ENCODE measurements around the gene CPD.
"Not testable (repeated sequence)": the region's sequence is repeated elsewhere in the genome, so short reads cannot be mapped to it uniquely, and the experiment has no call there.

The CPD gene

GRCh38 chr17:30347488-30347887 is 31.2 kb upstream of the CPD start:
- DNase-seq (ENCODE audit: low read depth, low spot score) = no peak
- TF ChIP-seq FOXP2 (optimal IDR thresholded peaks at IDR 0.05; ENCODE audit: control extremely low read depth, extremely low read length, insufficient read depth) (no peak), EZH2 (IDR thresholded peaks at IDR 0.05) (no peak), POLR2AphosphoS5 (IDR thresholded peaks at IDR 0.05; ENCODE audit: borderline replicate concordance, low read depth, low read length) (no peak)

GRCh38 chr17:30349252-30349651 is 29.5 kb upstream of the CPD start:
- no peak overlapping the region for H3K9ac ChIP-seq (ENCODE audit: insufficient read length)
- TF ChIP-seq FOXP2 (optimal IDR thresholded peaks at IDR 0.05; ENCODE audit: control extremely low read depth, extremely low read length, insufficient read depth) (no peak), POLR2AphosphoS5 (IDR thresholded peaks at IDR 0.05; ENCODE audit: borderline replicate concordance, low read depth, low read length) (no peak), EZH2 (IDR thresholded peaks at IDR 0.05) (no peak)
- H3K36me3 ChIP-seq (ENCODE audit: insufficient read depth, low read length) = no peaks in the 10 kb centered on the region
- H3K9me3 ChIP-seq (ENCODE audit: low read depth, low read length) = no peaks in the 10 kb centered on the region
- H3K4me3 ChIP-seq = no peak overlapping the region
- DNase-seq (ENCODE audit: low read depth, low spot score) = no peak
- no peak overlapping the region for H3K27ac ChIP-seq

More at GRCh38 chr17:30347488-30347887, 31.2 kb upstream of the CPD start:
- H3K9me3 ChIP-seq (ENCODE audit: low read depth, low read length) = no peaks in the 10 kb centered on the region
- H3K9ac ChIP-seq (ENCODE audit: insufficient read length) = no peak overlapping the region
- H3K4me3 ChIP-seq = no peak overlapping the region
- no peaks in the 10 kb centered on the region for H3K36me3 ChIP-seq (ENCODE audit: insufficient read depth, low read length)
- H3K27ac ChIP-seq = no peak overlapping the region

- H3K27ac ChIP-seq; H3K4me3 ChIP-seq; H3K36me3 ChIP-seq (ENCODE audit: insufficient read depth, low read length); DNase-seq (ENCODE audit: low read depth, low spot score); H3K9me3 ChIP-seq (ENCODE audit: low read depth, low read length); H3K9ac ChIP-seq (ENCODE audit: insufficient read length): not testable (repeated sequence)
These were observed 27.5 kb upstream of the CPD start for GRCh38 chr17:30351263-30351662.

GRCh38 chr17:30351735-30352134 is 27.0 kb upstream of the CPD start:
- H3K36me3 ChIP-seq (ENCODE audit: insufficient read depth, low read length) = no peaks in the 10 kb centered on the region
- no peak for DNase-seq (ENCODE audit: low read depth, low spot score)
- no peak for TF ChIP-seq FOXP2 (optimal IDR thresholded peaks at IDR 0.05; ENCODE audit: control extremely low read depth, extremely low read length, insufficient read depth)
- H3K9me3 ChIP-seq (ENCODE audit: low read depth, low read length) = no peaks in the 10 kb centered on the region
- H3K9ac ChIP-seq (ENCODE audit: insufficient read length) = no peak overlapping the region
- no peak overlapping the region for H3K4me3 ChIP-seq
- H3K27ac ChIP-seq = no peak overlapping the region

DNA sequence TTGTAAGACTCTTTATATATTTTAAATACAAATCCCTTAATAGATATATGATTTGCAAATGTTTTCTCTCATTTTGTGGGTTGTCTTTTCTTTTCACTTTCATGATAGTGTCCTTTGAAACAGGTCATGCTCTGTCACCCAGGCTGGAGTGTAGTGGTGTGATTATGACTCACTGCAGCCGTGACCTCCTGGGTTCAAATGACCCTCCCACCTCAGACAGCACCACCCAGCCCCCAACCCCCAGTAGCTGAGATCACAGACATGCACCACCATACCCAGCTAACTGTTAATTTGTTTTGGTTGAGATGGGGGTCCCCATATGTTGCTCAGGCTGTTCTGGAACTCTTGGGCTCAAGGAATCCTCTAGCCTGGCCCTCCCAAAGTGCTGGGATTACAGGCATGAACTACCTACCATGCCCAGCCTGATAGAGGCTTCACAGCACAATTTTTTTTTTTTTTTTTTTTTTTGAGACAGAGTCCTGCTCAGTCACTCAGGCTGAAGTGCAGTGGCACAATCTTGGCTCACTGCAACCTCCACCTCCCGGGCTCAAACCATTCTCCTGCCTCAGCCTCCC is 26.4 kb upstream of the CPD start:
- Histone ChIP-seq H3K4me3 (no peak overlapping the region), H3K36me3 (ENCODE audit: insufficient read depth, low read length) (no peaks in the 10 kb centered on the region), H3K27ac (no peak overlapping the region), H3K9me3 (ENCODE audit: low read depth, low read length) (no peaks in the 10 kb centered on the region), H3K9ac (ENCODE audit: insufficient read length) (no peak overlapping the region)
- TF ChIP-seq FOXP2 (optimal IDR thresholded peaks at IDR 0.05; ENCODE audit: control extremely low read depth, extremely low read length, insufficient read depth) = no peak
- no peak for TF ChIP-seq EZH2 (IDR thresholded peaks at IDR 0.05)
- TF ChIP-seq POLR2AphosphoS5 (IDR thresholded peaks at IDR 0.05; ENCODE audit: borderline replicate concordance, low read depth, low read length) = no peak
- DNase-seq (ENCODE audit: low read depth, low spot score) = no peak

DNA sequence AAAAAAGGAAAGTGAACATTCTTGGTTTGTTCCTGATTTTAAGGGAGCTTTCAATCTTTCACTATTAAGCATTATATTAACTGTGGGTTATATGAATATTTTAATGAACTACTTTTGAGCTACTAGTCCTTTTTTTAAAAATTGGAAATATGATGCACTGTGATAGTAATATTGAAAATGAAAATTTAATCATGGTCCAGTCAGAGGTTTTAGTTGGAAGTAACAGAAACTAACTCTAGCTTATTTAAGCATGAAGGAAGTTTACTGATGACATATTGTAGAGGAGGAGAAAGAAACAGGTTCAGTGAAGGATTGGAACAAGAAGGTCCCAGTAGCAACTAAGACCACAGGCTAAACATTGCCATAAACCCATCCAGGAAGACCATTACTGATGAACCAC is 24.0 kb upstream of the CPD start:
- Histone ChIP-seq H3K27ac (no peak overlapping the region), H3K4me3 (no peak overlapping the region), H3K9me3 (ENCODE audit: low read depth, low read length) (no peaks in the 10 kb centered on the region), H3K9ac (ENCODE audit: insufficient read length) (no peak overlapping the region), H3K36me3 (ENCODE audit: insufficient read depth, low read length) (no peaks in the 10 kb centered on the region)
- no peak for TF ChIP-seq FOXP2 (optimal IDR thresholded peaks at IDR 0.05; ENCODE audit: control extremely low read depth, extremely low read length, insufficient read depth)
- no peak for DNase-seq (ENCODE audit: low read depth, low spot score)

DNA sequence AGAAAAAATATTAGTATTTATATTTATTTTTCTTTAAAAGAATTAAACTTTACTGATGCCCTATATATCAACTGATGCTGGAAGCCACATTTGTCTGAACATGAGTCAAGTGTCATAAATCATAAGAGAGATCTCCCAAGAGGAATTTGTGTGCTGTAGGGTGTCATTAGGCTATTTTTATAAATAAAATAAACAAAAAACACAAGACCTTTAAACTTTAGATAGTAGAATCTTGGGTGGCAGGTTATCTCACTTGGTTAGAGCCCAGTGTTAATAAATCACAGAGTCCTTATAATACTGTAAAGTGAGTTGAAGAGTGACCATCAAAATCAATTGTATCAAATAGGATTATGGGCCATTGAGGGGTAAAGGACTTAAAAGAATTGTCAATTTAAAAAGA is 21.3 kb upstream of the CPD start:
- Histone ChIP-seq H3K4me3 (no peak overlapping the region), H3K36me3 (ENCODE audit: insufficient read depth, low read length) (no peaks in the 10 kb centered on the region), H3K9ac (ENCODE audit: insufficient read length) (no peak overlapping the region), H3K9me3 (ENCODE audit: low read depth, low read length) (peaks cover 5% of the 10 kb centered on the region; the same call in 1 of the 2 replicates), H3K27ac (no peak overlapping the region)
- TF ChIP-seq POLR2AphosphoS5 (IDR thresholded peaks at IDR 0.05; ENCODE audit: borderline replicate concordance, low read depth, low read length) (no peak), FOXP2 (optimal IDR thresholded peaks at IDR 0.05; ENCODE audit: control extremely low read depth, extremely low read length, insufficient read depth) (no peak), EZH2 (IDR thresholded peaks at IDR 0.05) (no peak)
- DNase-seq (ENCODE audit: low read depth, low spot score) = no peak

- H3K4me3 ChIP-seq = no peak overlapping the region
- no peak for TF ChIP-seq POLR2AphosphoS5 (IDR thresholded peaks at IDR 0.05; ENCODE audit: borderline replicate concordance, low read depth, low read length)
- TF ChIP-seq EZH2 (IDR thresholded peaks at IDR 0.05) = no peak
- TF ChIP-seq FOXP2 (optimal IDR thresholded peaks at IDR 0.05; ENCODE audit: control extremely low read depth, extremely low read length, insufficient read depth) = no peak
- DNase-seq (ENCODE audit: low read depth, low spot score) = no peak
- H3K36me3 ChIP-seq (ENCODE audit: insufficient read depth, low read length) = no peaks in the 10 kb centered on the region
- H3K9ac ChIP-seq (ENCODE audit: insufficient read length) = no peak overlapping the region
- peaks cover 5% of the 10 kb centered on the region; the same call in 1 of the 2 replicates for H3K9me3 ChIP-seq (ENCODE audit: low read depth, low read length)
- no peak overlapping the region for H3K27ac ChIP-seq
These were observed 20.5 kb upstream of the CPD start for GRCh38 chr17:30358055-30358760.

All from SK-N-MC (cell line).